ENCODE results near the gene TMA16. TPM values are rescaled to one million over a fixed set of nuclear protein-coding genes. Genes with fewer than 3 reads are reported as not detected.

The TMA16 gene
- total RNA-seq, 2 donors from 2014 or later, result 15.8 to 21.3 TPM

DNA sequence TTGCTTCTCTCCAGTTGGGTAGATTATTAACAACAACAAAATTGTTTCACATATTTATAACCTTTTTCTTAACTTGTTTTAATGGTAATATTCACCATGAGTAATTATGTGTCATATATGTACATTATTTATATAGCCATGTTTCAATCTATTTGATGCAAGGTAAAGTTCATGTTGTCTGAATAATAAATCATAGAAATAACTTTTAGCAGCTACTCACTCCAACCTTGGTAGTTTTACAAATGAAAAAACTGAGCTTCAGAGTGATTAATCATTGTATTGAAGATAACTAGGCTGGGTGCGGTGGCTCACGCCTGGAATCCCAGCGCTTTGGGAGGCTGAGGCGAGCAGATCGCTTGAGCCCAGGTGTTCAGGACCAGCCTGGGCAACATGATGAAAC, 46.0 kb downstream of the TMA16 start:
- Histone ChIP-seq H3K9me3 (no peaks in the 10 kb centered on the region), H3K27ac (no peak overlapping the region), H3K36me3 (no peaks in the 10 kb centered on the region), H3K4me3 (no peak overlapping the region), H3K27me3 (no peaks in the 10 kb centered on the region), H3K9ac (ENCODE audit: low read depth in 2 of 2, low read length in 2 of 2) (no peak overlapping the region), H3K4me1 (no peaks in the 10 kb centered on the region)
- intact Hi-C loops (cut with DNase I), result loop anchor here (5.0 to 10.0 kb wide), 2 partner anchors 53 to 206 kb away; partner anchors contain the start of gene NPY1R
- no peak for DNase-seq
- TF ChIP-seq, protein P1, sequence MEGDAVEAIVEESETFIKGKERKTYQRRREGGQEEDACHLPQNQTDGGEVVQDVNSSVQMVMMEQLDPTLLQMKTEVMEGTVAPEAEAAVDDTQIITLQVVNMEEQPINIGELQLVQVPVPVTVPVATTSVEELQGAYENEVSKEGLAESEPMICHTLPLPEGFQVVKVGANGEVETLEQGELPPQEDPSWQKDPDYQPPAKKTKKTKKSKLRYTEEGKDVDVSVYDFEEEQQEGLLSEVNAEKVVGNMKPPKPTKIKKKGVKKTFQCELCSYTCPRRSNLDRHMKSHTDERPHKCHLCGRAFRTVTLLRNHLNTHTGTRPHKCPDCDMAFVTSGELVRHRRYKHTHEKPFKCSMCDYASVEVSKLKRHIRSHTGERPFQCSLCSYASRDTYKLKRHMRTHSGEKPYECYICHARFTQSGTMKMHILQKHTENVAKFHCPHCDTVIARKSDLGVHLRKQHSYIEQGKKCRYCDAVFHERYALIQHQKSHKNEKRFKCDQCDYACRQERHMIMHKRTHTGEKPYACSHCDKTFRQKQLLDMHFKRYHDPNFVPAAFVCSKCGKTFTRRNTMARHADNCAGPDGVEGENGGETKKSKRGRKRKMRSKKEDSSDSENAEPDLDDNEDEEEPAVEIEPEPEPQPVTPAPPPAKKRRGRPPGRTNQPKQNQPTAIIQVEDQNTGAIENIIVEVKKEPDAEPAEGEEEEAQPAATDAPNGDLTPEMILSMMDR (IDR thresholded peaks at IDR 0.05), result no peak

- TF ChIP-seq, protein P1 (IDR thresholded peaks at IDR 0.05), result no peak
- no peaks in the 10 kb centered on the region for H3K4me1 ChIP-seq
- intact Hi-C loops (cut with DNase I), result loop anchor here (5.0 to 10.0 kb wide), 2 partner anchors 54 to 206 kb away; partner anchors contain the start of gene NPY1R
- no peak for DNase-seq
- H3K36me3 ChIP-seq, result no peaks in the 10 kb centered on the region
- H3K9me3 ChIP-seq, result no peaks in the 10 kb centered on the region
- no peak overlapping the region for H3K4me3 ChIP-seq
- no peaks in the 10 kb centered on the region for H3K27me3 ChIP-seq
- no peak overlapping the region for H3K27ac ChIP-seq
- H3K9ac ChIP-seq (ENCODE audit: low read depth in 2 of 2, low read length in 2 of 2), result no peak overlapping the region
Measured at GRCh38 chr4:163540977-163541376, 46.5 kb downstream of the TMA16 start.

- DNase-seq, result no peak
- TF ChIP-seq, protein P1 (IDR thresholded peaks at IDR 0.05), result no peak
- intact Hi-C loops (cut with DNase I), result loop anchor here (5.0 to 10.0 kb wide), 2 partner anchors 55 to 207 kb away; partner anchors contain the start of gene NPY1R
Measured at GRCh38 chr4:163542275-163542674, 47.8 kb downstream of the TMA16 start.

GRCh38 chr4:163544407-163545038, 50.0 kb downstream of the TMA16 start:
- H3K9ac ChIP-seq (ENCODE audit: low read depth in 2 of 2, low read length in 2 of 2), result no peak overlapping the region
- H3K4me3 ChIP-seq, result peak overlapping the region; percentile 19

More at GRCh38 chr4:163542275-163542674, 47.8 kb downstream of the TMA16 start:
- Histone ChIP-seq H3K36me3 (no peaks in the 10 kb centered on the region), H3K27me3 (no peaks in the 10 kb centered on the region), H3K4me3 (no peak overlapping the region), H3K27ac (no peak overlapping the region), H3K9ac (ENCODE audit: low read depth in 2 of 2, low read length in 2 of 2) (no peak overlapping the region), H3K9me3 (no peaks in the 10 kb centered on the region), H3K4me1 (no peaks in the 10 kb centered on the region)

GRCh38 chr4:163548481-163549243, 54.2 kb downstream of the TMA16 start:
- intact Hi-C loops (cut with DNase I), result loop anchor here (5.0 to 10.0 kb wide), 2 partner anchors 214 to 1051 kb away; partner anchors contain the start of gene NPY1R

More at GRCh38 chr4:163544407-163545038, 50.0 kb downstream of the TMA16 start:
- Histone ChIP-seq H3K27me3 (no peaks in the 10 kb centered on the region), H3K9me3 (no peaks in the 10 kb centered on the region), H3K4me1 (no peaks in the 10 kb centered on the region), H3K27ac (no peak overlapping the region), H3K36me3 (no peaks in the 10 kb centered on the region)
- intact Hi-C loops (cut with DNase I), result loop anchor here (5.0 to 10.0 kb wide), 3 partner anchors 57 to 1047 kb away; partner anchors contain the start of gene NPY1R
- TF ChIP-seq, protein P1 (IDR thresholded peaks at IDR 0.05), result peak; percentile 91
- peak; percentile 61 for DNase-seq

More at GRCh38 chr4:163548481-163549243, 54.2 kb downstream of the TMA16 start:
- TF ChIP-seq, protein P1 (IDR thresholded peaks at IDR 0.05), result peak; percentile 45
- Histone ChIP-seq H3K27ac (no peak overlapping the region), H3K4me1 (no peaks in the 10 kb centered on the region), H3K9me3 (no peaks in the 10 kb centered on the region), H3K4me3 (no peak overlapping the region), H3K9ac (ENCODE audit: low read depth in 2 of 2, low read length in 2 of 2) (no peak overlapping the region), H3K27me3 (no peaks in the 10 kb centered on the region), H3K36me3 (no peaks in the 10 kb centered on the region)
- peak; percentile 33 for DNase-seq

Data from colonic mucosa (tissue), 4 donors.